Immature natural killer cell (primary cell): ENCODE data around the gene LRCH1. TPM values are rescaled to one million over a fixed set of nuclear protein-coding genes. Genes with fewer than 3 reads are reported as not detected.

Experiments
- DNase-seq, 3 donors: peaks; one replicate each; pipeline ENCODE4 v3.0.0; 2022; ENCODE audit warnings: mixed read lengths in 1 of 3
- H3K27ac Mint-ChIP-seq, 6 donors: one replicate each; pipeline ENCODE4 v1.8.0; 2020; ENCODE audit warnings: mixed read lengths in 6 of 6, mild to moderate bottlenecking in 5 of 6, inconsistent platforms in 4 of 6, moderate library complexity in 3 of 6
- H3K27me3 Mint-ChIP-seq, 3 donors: one replicate each; pipeline ENCODE4 v1.8.0; 2020 to 2021; ENCODE audit warnings: low read depth in 3 of 3, mild to moderate bottlenecking in 3 of 3, mixed read lengths in 3 of 3, moderate library complexity in 3 of 3, inconsistent platforms in 1 of 3
- H3K36me3 Mint-ChIP-seq, 3 donors: one replicate each; pipeline ENCODE4 v1.8.0; 2020; ENCODE audit warnings: mixed read lengths in 3 of 3, inconsistent platforms in 2 of 3, mild to moderate bottlenecking in 2 of 3
- H3K4me1 Mint-ChIP-seq, 2 donors: one replicate each; pipeline ENCODE4 v1.8.0; 2020; ENCODE audit warnings: inconsistent platforms in 2 of 2, mild to moderate bottlenecking in 2 of 2, mixed read lengths in 2 of 2, moderate library complexity in 1 of 2
- H3K4me3 Mint-ChIP-seq, 5 donors: one replicate each; pipeline ENCODE4 v1.8.0; 2020; ENCODE audit warnings: mild to moderate bottlenecking in 5 of 5, mixed read lengths in 5 of 5, inconsistent platforms in 3 of 5, moderate library complexity in 3 of 5
- H3K9me3 Mint-ChIP-seq, 6 donors: one replicate each; pipeline ENCODE4 v1.8.0; 2020; ENCODE audit warnings: mild to moderate bottlenecking in 6 of 6, mixed read lengths in 6 of 6, inconsistent platforms in 4 of 6, moderate library complexity in 3 of 6
- polyA plus RNA-seq, 3 donors: library from polyadenylated mRNA; unstranded; fragments of 300-500 nt; fragmentation: Illumina TruSeq; gene quantifications; one replicate each; pipeline ENCODE4 v1.2.3, GENCODE V29; 2021

The LRCH1 gene
- polyA plus RNA-seq, 3 donors from 2014 or later = 3.0 to 6.6 (median 5.5) TPM

DNA sequence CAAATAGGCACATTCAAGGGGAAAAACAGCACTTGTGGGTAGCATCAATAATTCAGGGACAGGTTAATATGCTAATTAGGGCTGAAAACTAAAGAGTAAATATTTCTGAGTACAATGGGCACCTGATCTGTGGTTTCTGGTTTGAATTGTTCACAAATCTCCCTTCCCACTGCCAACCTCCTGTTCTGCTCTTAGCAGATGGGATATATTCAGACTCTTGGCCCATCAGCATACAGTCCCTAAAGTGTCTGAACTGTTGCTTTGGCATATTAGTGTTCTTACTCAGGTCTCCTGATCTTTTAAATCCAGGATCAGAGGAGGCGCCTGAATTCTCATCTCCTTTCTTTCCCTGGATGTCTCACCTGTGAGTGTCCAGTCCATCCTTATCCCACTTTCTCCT lies 8.2 kb upstream of the LRCH1 start:
- Mint-ChIP-seq H3K4me3 (no peak overlapping the region), H3K27me3 (peaks cover 3 to 10% (median 8%) of the 10 kb centered on the region in 3 donors), H3K9me3 (no peaks in the 10 kb centered on the region), H3K4me1 (peaks cover 3 to 11% of the 10 kb centered on the region in 2 donors), H3K27ac (no peak overlapping the region), H3K36me3 (no peaks in the 10 kb centered on the region)
- DNase-seq = no peak

DNA sequence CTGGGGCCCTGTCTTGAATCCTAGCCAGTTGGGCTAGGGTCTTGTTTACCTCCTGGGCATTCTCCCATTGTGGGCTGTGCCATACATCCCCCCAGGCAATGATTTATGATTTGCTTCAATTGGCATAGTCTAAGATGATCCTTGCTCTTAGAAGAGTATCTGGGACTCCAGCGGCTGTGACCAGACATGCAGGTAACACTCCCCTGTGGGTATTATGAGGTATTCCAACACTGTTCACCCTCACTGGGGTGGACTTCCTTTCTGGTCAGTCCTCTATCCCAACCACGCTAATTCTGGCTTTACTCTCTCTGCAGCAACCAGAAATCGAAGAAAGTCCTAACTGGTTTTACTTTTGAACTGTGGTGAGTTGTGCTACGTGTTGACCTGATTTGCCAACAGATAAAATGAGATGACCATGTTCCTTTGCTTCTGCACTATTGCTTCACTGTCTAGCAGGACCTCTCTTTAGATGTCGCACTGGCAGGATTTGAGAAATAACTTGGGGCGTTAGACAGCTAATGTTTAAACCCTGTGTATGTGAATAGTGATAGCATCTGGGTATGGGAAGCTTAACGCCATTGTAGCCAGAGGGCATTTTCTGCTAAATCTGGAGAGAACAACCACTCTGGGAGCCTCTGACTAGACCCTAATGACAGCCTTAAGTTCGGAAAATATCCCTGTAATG lies 6.7 kb upstream of the LRCH1 start:
- H3K27ac Mint-ChIP-seq = no peak overlapping the region
- DNase-seq = no peak
- no peak overlapping the region for H3K4me3 Mint-ChIP-seq
- peaks cover 3 to 8% (median 4%) of the 10 kb centered on the region in 3 donors for H3K27me3 Mint-ChIP-seq
- no peaks in the 10 kb centered on the region for H3K36me3 Mint-ChIP-seq
- H3K9me3 Mint-ChIP-seq = no peaks in the 10 kb centered on the region
- peaks cover 4 to 13% of the 10 kb centered on the region in 2 donors for H3K4me1 Mint-ChIP-seq

DNA sequence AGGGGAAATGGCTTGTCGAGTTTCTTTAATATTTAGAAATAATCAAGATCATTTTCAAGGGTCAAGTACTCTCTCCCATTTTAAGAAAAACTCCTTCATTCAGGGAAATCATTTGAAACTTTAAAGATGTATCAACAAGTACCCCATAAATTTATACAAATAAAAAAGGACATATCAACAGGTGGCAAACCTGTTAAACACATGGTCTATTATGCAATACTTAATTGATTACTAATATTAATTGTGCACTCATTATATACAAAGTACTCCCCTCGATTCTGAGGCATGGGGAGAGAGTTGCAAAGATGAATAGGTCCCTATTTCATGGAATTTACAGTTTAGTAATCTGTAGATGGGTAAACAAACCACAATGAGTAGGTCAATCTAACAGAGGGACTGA lies 2.1 kb upstream of the LRCH1 start:
- Mint-ChIP-seq H3K27me3 (peaks cover 3 to 22% (median 9%) of the 10 kb centered on the region in 3 donors), H3K27ac (no peak overlapping the region), H3K36me3 (no peaks in the 10 kb centered on the region), H3K4me3 (peak overlapping the region in 1 of 5 donors; percentile 98), H3K9me3 (no peaks in the 10 kb centered on the region), H3K4me1 (peaks cover 34 to 36% of the 10 kb centered on the region in 2 donors)
- DNase-seq = no peak

DNA sequence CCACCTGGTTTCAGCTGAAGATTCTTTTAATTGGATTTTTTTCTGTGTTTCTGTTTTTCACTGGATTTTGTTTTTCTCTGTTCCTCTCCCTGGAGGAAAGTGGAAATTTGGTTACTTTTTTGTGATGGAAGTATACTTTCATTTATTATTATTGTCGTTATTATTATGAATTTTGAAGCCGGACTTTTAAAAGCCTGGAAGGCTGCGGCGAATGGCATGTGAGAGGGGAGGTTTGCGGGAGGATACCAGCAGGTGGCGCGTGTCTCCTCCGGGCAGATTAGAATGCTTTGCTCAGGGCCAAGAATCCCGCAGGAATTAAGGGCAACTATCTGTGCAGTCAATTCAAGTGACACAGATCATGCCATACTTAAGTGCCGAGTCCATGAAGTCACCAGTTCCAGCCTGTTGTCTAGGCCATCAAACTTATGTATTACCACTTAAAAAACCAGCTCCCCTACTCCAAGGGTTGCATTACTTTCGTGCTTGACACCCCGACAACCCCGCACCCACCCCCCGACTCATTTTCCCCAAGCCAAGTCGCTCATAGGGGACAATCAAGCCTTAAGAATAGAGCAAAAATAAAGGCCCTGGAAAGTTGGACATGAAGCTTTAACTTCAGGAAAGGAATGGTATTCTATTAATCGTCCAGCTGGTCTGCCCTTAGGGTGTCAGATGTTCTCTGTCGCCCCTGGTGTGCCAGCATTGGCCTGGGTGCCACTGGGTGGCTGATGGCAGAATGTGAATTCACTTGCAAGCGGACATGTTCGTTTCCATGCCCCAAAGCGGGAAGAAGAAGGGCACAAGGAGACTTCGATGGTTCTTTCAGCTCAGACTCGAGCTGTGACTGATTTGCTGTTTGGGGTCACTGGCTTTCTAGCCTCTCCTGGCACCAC lies 1.3 kb upstream of the LRCH1 start:
- H3K4me3 Mint-ChIP-seq = peak overlapping the region; percentile 90 to 98 (median 94)
- no peaks in the 10 kb centered on the region for H3K36me3 Mint-ChIP-seq
- peak overlapping the region in 4 of 6 donors; percentile 72 to 96 (median 88) for H3K27ac Mint-ChIP-seq
- H3K4me1 Mint-ChIP-seq = peaks cover 37 to 44% of the 10 kb centered on the region in 2 donors
- H3K9me3 Mint-ChIP-seq = no peaks in the 10 kb centered on the region
- DNase-seq = peak; percentile 50 to 53 (median 52)
- peaks cover 3 to 22% (median 8%) of the 10 kb centered on the region in 3 donors for H3K27me3 Mint-ChIP-seq

DNA sequence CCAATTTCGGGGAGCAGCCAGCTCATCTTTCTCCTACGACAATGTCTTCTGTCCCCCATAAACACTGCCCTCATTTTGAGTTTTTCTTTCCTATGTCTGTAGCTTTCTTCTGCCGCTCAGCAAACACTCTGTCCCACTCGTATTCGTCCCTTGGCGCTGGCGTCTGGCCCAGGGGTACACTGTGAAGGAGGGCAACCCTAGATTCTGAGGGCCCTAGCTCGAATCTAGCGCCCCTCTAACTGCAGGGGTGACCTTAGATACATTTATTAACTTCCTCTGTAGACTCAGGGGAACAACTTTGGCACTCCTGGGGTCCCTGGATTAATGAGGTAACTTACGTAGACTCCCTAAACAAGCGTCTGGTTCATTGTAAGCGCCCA lies 677 bp upstream of the LRCH1 start:
- Mint-ChIP-seq H3K4me3 (peak overlapping the region; percentile 90 to 98 (median 94)), H3K4me1 (peaks cover 43 to 50% of the 10 kb centered on the region in 2 donors)
- no peak for DNase-seq

DNA sequence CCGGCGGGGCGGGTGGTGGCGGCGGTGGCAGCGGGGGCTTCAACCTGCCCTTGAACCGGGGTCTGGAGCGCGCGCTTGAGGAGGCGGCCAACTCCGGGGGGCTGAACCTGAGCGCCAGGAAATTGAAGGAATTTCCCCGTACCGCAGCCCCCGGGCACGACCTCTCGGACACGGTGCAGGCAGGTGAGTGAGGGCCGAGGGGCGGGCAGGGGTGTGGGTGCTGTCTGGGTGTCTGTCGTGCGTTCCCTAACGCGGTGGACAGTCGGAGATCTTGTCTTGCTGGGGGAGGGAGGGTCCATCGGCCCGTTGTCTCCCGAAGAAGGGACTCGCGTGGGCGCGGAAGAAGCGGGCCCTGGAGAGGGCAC lies 533 bp downstream of the LRCH1 start:
- H3K36me3 Mint-ChIP-seq = no peaks in the 10 kb centered on the region
- H3K9me3 Mint-ChIP-seq = no peaks in the 10 kb centered on the region
- H3K27me3 Mint-ChIP-seq = peaks cover 3 to 24% (median 4%) of the 10 kb centered on the region in 3 donors
- H3K27ac Mint-ChIP-seq = peak overlapping the region in 4 of 6 donors; percentile 30 to 96 (median 93)
- no peak for DNase-seq
- peaks cover 47 to 58% of the 10 kb centered on the region in 2 donors for H3K4me1 Mint-ChIP-seq
- H3K4me3 Mint-ChIP-seq = peak overlapping the region; percentile 90 to 98 (median 94)

More for the DNA sequence above, 677 bp upstream of the LRCH1 start:
- peak overlapping the region in 5 of 6 donors; percentile 80 to 96 (median 90) for H3K27ac Mint-ChIP-seq
- no peaks in the 10 kb centered on the region for H3K36me3 Mint-ChIP-seq
- H3K27me3 Mint-ChIP-seq = peaks cover 3 to 22% (median 4%) of the 10 kb centered on the region in 3 donors
- H3K9me3 Mint-ChIP-seq = no peaks in the 10 kb centered on the region

DNA sequence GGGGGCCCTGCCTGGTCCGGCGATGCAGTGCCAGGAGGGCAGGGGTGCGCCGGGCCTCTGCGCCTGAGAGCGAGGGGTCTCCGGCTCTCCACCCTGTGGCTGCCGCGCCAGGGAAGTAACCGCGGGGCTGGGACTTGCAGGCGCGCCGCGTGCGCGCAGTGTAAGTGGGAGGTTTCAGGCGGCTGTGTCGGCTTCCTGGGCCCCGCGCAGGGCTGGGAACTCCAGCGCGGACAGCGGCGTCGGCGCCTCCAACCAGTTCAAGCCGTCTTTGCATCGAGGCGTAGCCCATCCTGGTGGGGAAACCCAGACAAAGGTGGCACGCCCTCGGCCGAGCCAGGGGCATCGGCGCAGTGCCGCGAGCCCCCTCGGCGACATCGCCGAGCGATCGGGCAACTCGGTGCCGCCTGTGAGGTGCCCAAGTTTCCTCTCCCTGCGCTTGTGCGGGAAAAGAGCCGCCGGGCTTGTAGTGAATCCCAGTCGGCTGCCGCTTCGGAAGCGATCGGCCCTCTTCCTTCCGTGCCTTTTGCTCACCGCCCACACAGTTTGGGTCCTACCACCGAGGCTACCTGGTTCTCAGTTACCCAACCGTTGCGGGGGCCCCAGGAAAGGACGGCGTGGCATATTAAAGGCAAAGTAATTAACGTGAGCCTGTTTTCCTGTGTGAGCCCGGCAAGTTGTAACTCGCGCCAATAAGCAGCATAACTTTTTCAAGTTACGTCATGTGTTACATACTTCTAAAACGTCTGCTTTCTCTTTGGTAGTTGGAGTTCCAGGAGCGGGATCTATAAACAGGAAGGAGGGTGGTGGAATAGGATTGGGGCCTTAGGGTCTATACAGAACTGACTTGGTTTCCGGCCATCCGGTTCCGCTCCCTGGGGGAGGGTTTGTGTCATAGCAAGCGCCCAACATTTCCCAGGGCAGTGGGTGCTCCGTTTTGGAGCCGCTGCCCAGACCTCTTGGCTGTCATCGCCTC lies 1.2 kb downstream of the LRCH1 start:
- peaks cover 47 to 63% of the 10 kb centered on the region in 2 donors for H3K4me1 Mint-ChIP-seq

DNA sequence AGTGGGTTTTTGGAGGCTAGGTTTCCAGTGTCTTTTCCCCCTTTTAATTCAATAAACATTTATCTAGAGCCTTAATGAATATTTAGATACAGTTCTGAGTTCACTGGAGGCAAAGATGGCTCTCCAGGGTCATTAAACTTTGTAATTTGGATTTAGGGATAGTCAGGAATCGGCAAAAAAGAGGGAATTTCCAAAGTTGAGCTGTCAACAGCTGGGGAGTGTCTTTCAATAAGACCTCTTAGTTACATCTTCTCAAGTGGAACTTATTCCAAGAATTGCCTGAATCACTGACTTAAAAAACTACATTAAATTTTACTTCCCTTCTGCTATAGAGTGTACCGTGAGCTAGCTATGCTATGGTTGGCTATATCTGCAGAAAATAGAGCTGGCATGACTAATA lies 2.0 kb downstream of the LRCH1 start:
- Mint-ChIP-seq H3K36me3 (no peaks in the 10 kb centered on the region), H3K9me3 (no peaks in the 10 kb centered on the region), H3K27me3 (peaks cover 3 to 16% (median 4%) of the 10 kb centered on the region in 3 donors), H3K27ac (peak overlapping the region; percentile 81 to 96 (median 92)), H3K4me1 (peaks cover 47 to 68% of the 10 kb centered on the region in 2 donors), H3K4me3 (peak overlapping the region; percentile 90 to 98 (median 94))
- no peak for DNase-seq

More for the DNA sequence above, 1.2 kb downstream of the LRCH1 start:
- Mint-ChIP-seq H3K27ac (peak overlapping the region; percentile 81 to 96 (median 92)), H3K9me3 (no peaks in the 10 kb centered on the region), H3K36me3 (no peaks in the 10 kb centered on the region), H3K4me3 (peak overlapping the region; percentile 90 to 98 (median 94)), H3K27me3 (peaks cover 3 to 20% (median 4%) of the 10 kb centered on the region in 3 donors)
- DNase-seq = peak; percentile 65 to 70 (median 69)

DNA sequence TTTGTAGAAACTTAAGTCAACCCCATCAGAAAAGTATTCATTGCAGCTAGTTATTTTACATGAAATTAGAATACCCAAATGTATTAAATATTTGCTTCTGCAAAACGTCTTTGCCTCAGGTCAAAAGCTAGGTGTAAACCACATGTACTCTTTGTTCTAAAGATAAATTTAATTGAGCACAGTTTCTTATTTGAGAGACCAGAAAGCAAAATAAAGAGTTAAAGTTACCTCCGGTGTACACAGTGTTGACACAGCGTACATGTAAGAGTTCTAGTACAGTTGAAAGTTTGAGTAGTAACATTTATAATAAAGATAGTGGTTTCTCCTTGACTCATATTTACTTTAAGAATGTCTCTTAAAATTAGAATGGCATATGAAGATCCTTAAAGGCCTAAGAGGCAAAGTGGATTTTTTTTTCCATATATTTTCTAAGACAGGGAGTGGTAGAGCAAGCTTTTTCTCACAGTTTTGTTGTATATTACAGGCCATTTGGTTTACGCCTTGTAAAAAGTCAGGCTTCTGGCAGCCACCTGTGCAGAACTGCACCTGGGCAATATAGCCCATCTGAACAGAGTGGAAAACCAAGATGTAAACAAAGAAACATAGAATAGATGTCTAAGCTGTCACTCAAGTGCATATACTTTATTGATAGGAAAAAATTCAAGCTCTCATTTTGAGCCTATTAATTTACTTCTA lies 2.9 kb downstream of the LRCH1 start:
- Mint-ChIP-seq H3K9me3 (no peaks in the 10 kb centered on the region), H3K4me1 (peaks cover 47 to 68% of the 10 kb centered on the region in 2 donors), H3K4me3 (peak overlapping the region; percentile 90 to 98 (median 94)), H3K36me3 (no peaks in the 10 kb centered on the region), H3K27me3 (peaks cover 3 to 16% (median 4%) of the 10 kb centered on the region in 3 donors), H3K27ac (peak overlapping the region in 5 of 6 donors; percentile 81 to 96 (median 90))
- DNase-seq = no peak

DNA sequence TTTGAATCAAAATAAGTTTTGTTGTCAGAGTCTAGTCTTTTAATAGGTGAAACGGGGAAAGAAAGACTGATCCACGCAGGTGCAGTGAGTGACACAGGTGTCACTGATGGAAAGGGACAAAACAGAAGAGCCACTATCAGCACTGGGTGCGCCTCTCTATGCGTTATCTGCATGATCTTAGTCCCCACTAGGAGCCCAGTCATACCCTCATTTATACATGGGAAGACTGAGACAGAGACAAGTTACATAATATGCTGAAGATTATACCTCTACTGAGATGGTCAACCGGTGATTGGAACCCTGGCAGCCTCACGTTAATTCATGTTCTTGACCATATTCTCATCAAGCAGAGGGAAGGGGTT lies 3.4 kb downstream of the LRCH1 start:
- Mint-ChIP-seq H3K4me3 (no peak overlapping the region), H3K27me3 (peaks cover 3 to 16% (median 4%) of the 10 kb centered on the region in 3 donors), H3K27ac (peak overlapping the region in 2 of 6 donors; percentile 90 to 93), H3K9me3 (no peaks in the 10 kb centered on the region), H3K36me3 (no peaks in the 10 kb centered on the region), H3K4me1 (peaks cover 44 to 65% of the 10 kb centered on the region in 2 donors)
- DNase-seq = no peak

DNA sequence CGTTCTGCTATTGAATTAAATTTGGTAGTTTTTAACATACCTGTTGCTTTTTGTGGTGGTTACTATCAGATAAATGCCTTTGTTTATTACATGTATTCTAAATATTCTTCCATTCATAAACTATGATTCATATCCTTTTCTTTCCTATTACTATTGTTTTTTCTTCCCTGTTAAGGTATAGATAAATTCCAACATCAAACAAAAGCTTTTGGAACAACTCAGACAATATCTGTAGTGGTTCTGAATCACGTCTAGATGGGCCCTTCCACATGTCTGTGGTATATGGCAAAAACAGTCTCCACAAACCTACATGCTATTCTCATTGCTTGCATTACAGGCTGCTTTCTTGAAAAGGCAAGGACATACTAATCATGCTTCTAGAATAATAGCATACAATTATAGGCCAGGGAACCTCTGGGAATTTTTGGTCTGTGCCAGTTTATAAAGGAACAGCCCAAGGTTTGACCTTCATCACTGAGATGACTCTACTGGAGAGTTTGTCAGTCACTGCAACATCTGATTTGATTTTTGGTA lies 6.4 kb downstream of the LRCH1 start:
- Mint-ChIP-seq H3K36me3 (no peaks in the 10 kb centered on the region), H3K4me3 (no peak overlapping the region), H3K4me1 (peaks cover 30 to 47% of the 10 kb centered on the region in 2 donors), H3K27me3 (peaks cover 0 to 4% (median 2%) of the 10 kb centered on the region in 3 donors), H3K27ac (no peak overlapping the region), H3K9me3 (no peaks in the 10 kb centered on the region)
- DNase-seq = no peak

DNA sequence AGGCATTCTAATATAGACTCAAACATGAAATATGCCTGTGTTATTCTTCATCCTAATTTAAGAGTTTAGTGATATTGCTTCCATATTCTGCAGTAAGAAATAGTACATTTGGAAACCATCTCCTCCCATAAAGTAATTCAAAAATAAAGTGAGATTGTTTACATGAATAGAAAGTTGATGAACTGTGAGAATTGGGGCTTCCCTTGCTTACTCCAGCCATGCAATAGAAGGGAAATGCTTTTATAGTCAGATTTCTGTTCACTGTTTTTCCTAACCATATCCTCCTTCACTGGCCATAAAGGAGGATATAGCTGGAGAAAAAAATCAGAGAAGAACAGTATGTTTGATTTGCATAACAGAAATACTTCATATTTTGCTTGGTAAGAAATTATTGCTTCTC lies 7.8 kb downstream of the LRCH1 start:
- peaks cover 19 to 45% of the 10 kb centered on the region in 2 donors for H3K4me1 Mint-ChIP-seq

More for the DNA sequence above, 7.8 kb downstream of the LRCH1 start:
- H3K36me3 Mint-ChIP-seq = no peaks in the 10 kb centered on the region
- H3K9me3 Mint-ChIP-seq = no peaks in the 10 kb centered on the region
- peaks cover 0 to 1% (median 0%) of the 10 kb centered on the region in 3 donors for H3K27me3 Mint-ChIP-seq
- no peak for DNase-seq
- H3K4me3 Mint-ChIP-seq = no peak overlapping the region
- H3K27ac Mint-ChIP-seq = no peak overlapping the region
